Measurements from ENCODE around the gene COL4A5. TPM values are rescaled to one million over a fixed set of nuclear protein-coding genes. Genes with fewer than 3 reads are reported as not detected.

The COL4A5 gene
- total and polyA plus RNA-seq, 2 of the 13 experiments (the other 11 are each of a cell fraction or from before 2014, with no cell fraction given): 39.5 to 45.5 TPM

- ChIA-PET CTCF (ENCODE audit: low intra/inter-chr PET ratio, low total read pairs) (no interaction called here), POLR2A (no interaction called here)
- H3K4me3 ChIP-seq (replicated peaks in 1 of 3; ENCODE audit: insufficient read depth in 1 of 3, low read depth in 2 of 3, low read length in 3 of 3): no peak overlapping the region
- no peaks in the 10 kb centered on the region for H3K27me3 ChIP-seq (ENCODE audit: control insufficient read depth in 1 of 2, insufficient read depth in 2 of 2, low read length in 2 of 2)
- TF ChIP-seq, protein P1, sequence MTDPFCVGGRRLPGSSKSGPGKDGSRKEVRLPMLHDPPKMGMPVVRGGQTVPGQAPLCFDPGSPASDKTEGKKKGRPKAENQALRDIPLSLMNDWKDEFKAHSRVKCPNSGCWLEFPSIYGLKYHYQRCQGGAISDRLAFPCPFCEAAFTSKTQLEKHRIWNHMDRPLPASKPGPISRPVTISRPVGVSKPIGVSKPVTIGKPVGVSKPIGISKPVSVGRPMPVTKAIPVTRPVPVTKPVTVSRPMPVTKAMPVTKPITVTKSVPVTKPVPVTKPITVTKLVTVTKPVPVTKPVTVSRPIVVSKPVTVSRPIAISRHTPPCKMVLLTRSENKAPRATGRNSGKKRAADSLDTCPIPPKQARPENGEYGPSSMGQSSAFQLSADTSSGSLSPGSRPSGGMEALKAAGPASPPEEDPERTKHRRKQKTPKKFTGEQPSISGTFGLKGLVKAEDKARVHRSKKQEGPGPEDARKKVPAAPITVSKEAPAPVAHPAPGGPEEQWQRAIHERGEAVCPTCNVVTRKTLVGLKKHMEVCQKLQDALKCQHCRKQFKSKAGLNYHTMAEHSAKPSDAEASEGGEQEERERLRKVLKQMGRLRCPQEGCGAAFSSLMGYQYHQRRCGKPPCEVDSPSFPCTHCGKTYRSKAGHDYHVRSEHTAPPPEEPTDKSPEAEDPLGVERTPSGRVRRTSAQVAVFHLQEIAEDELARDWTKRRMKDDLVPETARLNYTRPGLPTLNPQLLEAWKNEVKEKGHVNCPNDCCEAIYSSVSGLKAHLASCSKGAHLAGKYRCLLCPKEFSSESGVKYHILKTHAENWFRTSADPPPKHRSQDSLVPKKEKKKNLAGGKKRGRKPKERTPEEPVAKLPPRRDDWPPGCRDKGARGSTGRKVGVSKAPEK (CRISPR knock-in tag; IDR thresholded peaks at IDR 0.05; ENCODE audit: borderline replicate concordance): no peak
- TF ChIP-seq SP4 (CRISPR knock-in tag; IDR thresholded peaks at IDR 0.05) (no peak), KLF16 (CRISPR knock-in tag; IDR thresholded peaks at IDR 0.05) (no peak), ZFP1 (CRISPR knock-in tag; IDR thresholded peaks at IDR 0.05) (no peak), KMT2A (CRISPR knock-in tag; IDR thresholded peaks at IDR 0.05) (no peak), ZBTB21 (CRISPR knock-in tag; IDR thresholded peaks at IDR 0.05) (no peak), SOX6 (IDR thresholded peaks at IDR 0.05) (no peak), SOX6 (CRISPR knock-in tag; IDR thresholded peaks at IDR 0.05) (no peak), DBP (CRISPR knock-in tag; IDR thresholded peaks at IDR 0.05; ENCODE audit: not compliant biosample characterization) (no peak), NFIB (CRISPR knock-in tag; IDR thresholded peaks at IDR 0.05; ENCODE audit: borderline replicate concordance) (no peak), ZNF766 (CRISPR knock-in tag; IDR thresholded peaks at IDR 0.05; ENCODE audit: borderline replicate concordance) (no peak), GATAD1 (CRISPR knock-in tag; IDR thresholded peaks at IDR 0.05) (no peak), BRD4 (CRISPR knock-in tag; IDR thresholded peaks at IDR 0.05) (no peak), PLRG1 (conservative IDR thresholded peaks at IDR 0.05) (no peak)
- TF ChIP-seq, protein P2, sequence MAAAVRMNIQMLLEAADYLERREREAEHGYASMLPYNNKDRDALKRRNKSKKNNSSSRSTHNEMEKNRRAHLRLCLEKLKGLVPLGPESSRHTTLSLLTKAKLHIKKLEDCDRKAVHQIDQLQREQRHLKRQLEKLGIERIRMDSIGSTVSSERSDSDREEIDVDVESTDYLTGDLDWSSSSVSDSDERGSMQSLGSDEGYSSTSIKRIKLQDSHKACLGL (CRISPR knock-in tag; IDR thresholded peaks at IDR 0.05): no peak
- TF ChIP-seq, protein P3, sequence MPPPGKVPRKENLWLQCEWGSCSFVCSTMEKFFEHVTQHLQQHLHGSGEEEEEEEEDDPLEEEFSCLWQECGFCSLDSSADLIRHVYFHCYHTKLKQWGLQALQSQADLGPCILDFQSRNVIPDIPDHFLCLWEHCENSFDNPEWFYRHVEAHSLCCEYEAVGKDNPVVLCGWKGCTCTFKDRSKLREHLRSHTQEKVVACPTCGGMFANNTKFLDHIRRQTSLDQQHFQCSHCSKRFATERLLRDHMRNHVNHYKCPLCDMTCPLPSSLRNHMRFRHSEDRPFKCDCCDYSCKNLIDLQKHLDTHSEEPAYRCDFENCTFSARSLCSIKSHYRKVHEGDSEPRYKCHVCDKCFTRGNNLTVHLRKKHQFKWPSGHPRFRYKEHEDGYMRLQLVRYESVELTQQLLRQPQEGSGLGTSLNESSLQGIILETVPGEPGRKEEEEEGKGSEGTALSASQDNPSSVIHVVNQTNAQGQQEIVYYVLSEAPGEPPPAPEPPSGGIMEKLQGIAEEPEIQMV (CRISPR knock-in tag; IDR thresholded peaks at IDR 0.05; ENCODE audit: low read depth): no peak
- ATAC-seq: no peak
- H3K79me2 ChIP-seq (ENCODE audit: insufficient read depth, low read length): no peaks in the 10 kb centered on the region
- no peak overlapping the region for H2AFZ ChIP-seq (ENCODE audit: low read length)
- H3K9me3 ChIP-seq (ENCODE audit: low read length): no peaks in the 10 kb centered on the region
- H4K20me1 ChIP-seq (ENCODE audit: insufficient read depth, low read length): no peaks in the 10 kb centered on the region
- DNase-seq (ENCODE audit: low spot score): no peak
- no peak overlapping the region for H3K27ac ChIP-seq (ENCODE audit: extremely low read length, insufficient read depth, low read length)
- no TSS peak for BruUV-seq (replicated peaks)
- no peak for FAIRE-seq
- 95% methylated on average over 4 of the region's 4 CpGs for WGBS (ENCODE audit: low lambda C conversion rate)
- H3K4me2 ChIP-seq (ENCODE audit: low read depth, low read length): no peak overlapping the region
- H3K4me1 ChIP-seq (ENCODE audit: insufficient read depth, low read length): no peaks in the 10 kb centered on the region
- intact Hi-C loops (cut with micrococcal nuclease; ENCODE audit: unreplicated experiment) (no loop called here), in situ Hi-C loops (cut with HindIII; ENCODE audit: extremely low pct_ligation_motif_present, low pct_unique_long_range_greater_than_20kb) (no loop called here)
- peaks cover 0 to 2% of the 10 kb centered on the region in 2 experiments; a peak in 1 of 5 replicates for H3K36me3 ChIP-seq (replicated peaks in 1 of 2; ENCODE audit: control insufficient read depth in 1 of 2, insufficient read depth in 2 of 2, low read length in 2 of 2)
- no peak overlapping the region for H3K9ac ChIP-seq (ENCODE audit: insufficient read depth, low read depth, low read length)
These were observed 161.6 kb downstream of the COL4A5 start for GRCh38 chrX:108601276-108601675.

Measured in HepG2 (cell line).